NCI-H748 treated with DMSO at 0.1 percent for 48 hours (cell line): ENCODE data around the gene AWAT2.
"Not testable (repeated sequence)": the region's sequence is repeated elsewhere in the genome, so short reads cannot be mapped to it uniquely, and the experiment has no call there.

Experiments
- DNase-seq: peaks from one replicate; lab custom pipeline; 2025; lab: John Stamatoyannopoulos, UW

Gene AWAT2

DNA sequence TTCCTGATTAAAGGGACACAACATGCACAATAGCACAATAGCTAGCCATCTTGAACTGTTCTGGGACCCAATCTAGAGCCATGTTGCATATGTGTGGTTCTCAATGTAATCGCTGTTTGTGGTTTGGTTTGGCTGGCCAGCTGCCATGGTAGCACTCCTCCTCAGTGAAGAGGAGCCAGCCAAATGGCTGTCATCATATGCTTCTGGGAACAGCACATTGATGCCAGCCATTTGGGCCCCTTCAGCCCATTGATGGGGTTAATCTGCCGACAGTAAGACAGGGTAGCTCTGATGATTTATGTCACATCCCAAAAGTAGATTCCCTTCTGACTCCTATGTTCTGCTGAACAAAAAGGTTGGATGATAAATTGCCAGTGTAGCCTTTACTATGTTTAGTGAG is 48.5 kb downstream of the AWAT2 start:
- no peak for DNase-seq

GRCh38 chrX:69998299-69998698 is 51.4 kb downstream of the AWAT2 start:
- not testable (repeated sequence) for DNase-seq

- no peak for DNase-seq
Observed at GRCh38 chrX:69996113-69996468, 53.6 kb downstream of the AWAT2 start.

DNA sequence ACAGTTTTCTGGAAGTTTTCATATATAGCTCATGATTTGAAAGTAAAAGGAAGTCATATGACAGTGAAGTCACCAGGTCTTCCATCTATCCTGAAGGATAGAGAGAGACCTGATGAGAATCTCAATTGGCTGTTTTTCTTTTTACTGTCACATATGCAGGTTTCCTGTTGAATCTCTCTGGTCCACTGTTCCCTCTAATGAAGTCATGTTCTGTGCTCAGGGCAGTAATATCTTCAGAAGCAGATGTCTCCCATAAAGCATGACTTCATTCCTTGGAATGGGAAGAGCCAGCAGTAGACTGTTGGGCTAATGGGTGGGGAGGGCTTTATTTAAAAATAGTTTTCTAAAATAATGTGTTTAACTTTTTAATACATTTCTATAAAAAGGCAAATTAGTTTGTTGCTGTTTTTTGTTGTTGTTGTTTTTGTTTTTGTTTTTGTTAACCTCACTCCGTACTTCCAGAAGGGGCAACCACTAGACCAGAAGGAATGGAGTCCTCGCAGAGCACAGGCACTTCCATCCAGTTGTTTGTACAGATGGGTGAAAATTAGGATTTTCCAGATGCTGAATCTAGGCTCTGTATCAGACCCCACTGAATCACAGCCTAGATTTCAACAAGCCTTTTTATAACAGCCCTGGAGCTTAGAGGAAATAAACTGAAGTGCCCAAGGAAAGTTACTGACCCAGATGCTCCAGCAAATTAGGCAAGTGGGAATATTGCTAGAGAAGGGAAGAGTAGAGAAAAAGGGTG is 54.2 kb downstream of the AWAT2 start:
- DNase-seq, result no peak

GRCh38 chrX:69993494-69993893 is 56.2 kb downstream of the AWAT2 start:
- DNase-seq, result no peak

DNA sequence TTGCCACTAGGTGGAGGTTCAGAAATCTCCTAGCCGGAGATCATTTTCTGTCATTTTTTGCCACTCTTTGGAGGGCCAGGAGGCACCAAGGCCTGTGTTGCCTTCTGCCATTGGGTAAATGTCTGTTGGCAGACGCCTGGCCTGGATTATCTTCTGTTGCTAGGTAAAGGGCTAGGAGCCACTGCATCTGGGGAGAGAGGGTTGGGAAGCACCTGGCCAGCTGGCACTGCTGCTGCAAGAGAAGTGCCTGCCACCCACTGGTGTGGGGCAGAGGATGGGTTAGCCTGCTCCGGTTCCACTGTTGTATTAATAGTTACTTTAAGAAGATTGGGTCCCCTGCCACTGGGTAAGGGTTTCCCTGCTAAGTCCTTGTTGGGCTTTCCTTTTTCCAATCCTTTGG is 58.1 kb downstream of the AWAT2 start:
- no peak for DNase-seq
